ENCODE results near the gene TSNAX. TPM values are rescaled to one million over a fixed set of nuclear protein-coding genes. Genes with fewer than 3 reads are reported as not detected.

Gene TSNAX
- total RNA-seq, 1 donor from 2014 or later, result 61.0 TPM

- no peak for DNase-seq (ENCODE audit: low spot score)
- Mint-ChIP-seq H3K36me3 (no peaks in the 10 kb centered on the region), H3K9me3 (no peaks in the 10 kb centered on the region), H3K4me3 (no peak overlapping the region), H3K27ac (no peak overlapping the region), H3K27me3 (ENCODE audit: insufficient read depth, low read depth) (peaks cover 2% of the 10 kb centered on the region), H3K4me1 (peaks cover 7% of the 10 kb centered on the region)
- no peaks in the 10 kb centered on the region for H3K27me3 ChIP-seq
- H3K4me1 ChIP-seq, result peaks cover 5% of the 10 kb centered on the region
- no peak overlapping the region for H3K4me3 ChIP-seq
- no peaks in the 10 kb centered on the region for H3F3A ChIP-seq (ENCODE audit: low read depth)
- TF ChIP-seq EZH2 (IDR thresholded peaks at IDR 0.05) (no peak), EZH2phosphoT487 (IDR thresholded peaks at IDR 0.05) (no peak)
- TF ChIP-seq, protein P1, sequence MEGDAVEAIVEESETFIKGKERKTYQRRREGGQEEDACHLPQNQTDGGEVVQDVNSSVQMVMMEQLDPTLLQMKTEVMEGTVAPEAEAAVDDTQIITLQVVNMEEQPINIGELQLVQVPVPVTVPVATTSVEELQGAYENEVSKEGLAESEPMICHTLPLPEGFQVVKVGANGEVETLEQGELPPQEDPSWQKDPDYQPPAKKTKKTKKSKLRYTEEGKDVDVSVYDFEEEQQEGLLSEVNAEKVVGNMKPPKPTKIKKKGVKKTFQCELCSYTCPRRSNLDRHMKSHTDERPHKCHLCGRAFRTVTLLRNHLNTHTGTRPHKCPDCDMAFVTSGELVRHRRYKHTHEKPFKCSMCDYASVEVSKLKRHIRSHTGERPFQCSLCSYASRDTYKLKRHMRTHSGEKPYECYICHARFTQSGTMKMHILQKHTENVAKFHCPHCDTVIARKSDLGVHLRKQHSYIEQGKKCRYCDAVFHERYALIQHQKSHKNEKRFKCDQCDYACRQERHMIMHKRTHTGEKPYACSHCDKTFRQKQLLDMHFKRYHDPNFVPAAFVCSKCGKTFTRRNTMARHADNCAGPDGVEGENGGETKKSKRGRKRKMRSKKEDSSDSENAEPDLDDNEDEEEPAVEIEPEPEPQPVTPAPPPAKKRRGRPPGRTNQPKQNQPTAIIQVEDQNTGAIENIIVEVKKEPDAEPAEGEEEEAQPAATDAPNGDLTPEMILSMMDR (IDR thresholded peaks at IDR 0.05), result no peak
- H3K36me3 ChIP-seq, result no peaks in the 10 kb centered on the region
- no peak overlapping the region for H3K4me2 ChIP-seq
- no peak overlapping the region for H3K27ac ChIP-seq
- no peak overlapping the region for H3K9ac ChIP-seq
- H3K9me3 ChIP-seq (ENCODE audit: low read depth), result no peaks in the 10 kb centered on the region
- H3K79me2 ChIP-seq (ENCODE audit: low read depth), result no peaks in the 10 kb centered on the region
- H4K20me1 ChIP-seq (ENCODE audit: low read depth), result no peaks in the 10 kb centered on the region
- no peak overlapping the region for H2AFZ ChIP-seq (replicated peaks)
Observed at GRCh38 chr1:231515748-231516147, 12.7 kb upstream of the TSNAX start.

DNA sequence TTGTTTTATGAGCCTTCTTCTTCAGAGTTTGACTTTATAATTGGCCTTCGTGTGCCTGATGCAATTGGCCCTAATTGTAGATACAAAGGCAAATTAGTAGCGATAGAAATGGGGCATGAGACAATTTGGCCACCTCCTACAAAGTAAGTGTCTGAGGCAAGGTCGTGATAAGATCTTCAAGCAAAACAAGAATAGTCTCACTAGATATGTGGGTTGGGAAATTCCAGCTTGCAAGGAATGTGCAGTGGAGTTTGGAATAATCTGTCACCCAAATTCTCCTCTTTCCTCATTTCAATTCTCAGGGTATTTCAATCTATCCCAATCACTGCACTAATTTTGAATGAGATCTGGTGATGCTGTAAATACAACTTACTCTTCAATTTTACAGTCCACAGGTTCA, 11.4 kb upstream of the TSNAX start:
- no peak for DNase-seq (ENCODE audit: low spot score)
- H2AFZ ChIP-seq (replicated peaks), result no peak overlapping the region
- H3K4me1 Mint-ChIP-seq, result peaks cover 7% of the 10 kb centered on the region
- peaks cover 5% of the 10 kb centered on the region for H3K4me1 ChIP-seq
- no peaks in the 10 kb centered on the region for H3K36me3 Mint-ChIP-seq
- no peak overlapping the region for H3K4me2 ChIP-seq
- no peaks in the 10 kb centered on the region for H3K9me3 Mint-ChIP-seq
- H3K9ac ChIP-seq, result no peak overlapping the region
- H3K27me3 Mint-ChIP-seq (ENCODE audit: insufficient read depth, low read depth), result no peaks in the 10 kb centered on the region
- H4K20me1 ChIP-seq (ENCODE audit: low read depth), result no peaks in the 10 kb centered on the region
- no peak overlapping the region for H3K4me3 Mint-ChIP-seq
- H3K27ac Mint-ChIP-seq, result no peak overlapping the region
- H3F3A ChIP-seq (ENCODE audit: low read depth), result no peaks in the 10 kb centered on the region
- H3K9me3 ChIP-seq (ENCODE audit: low read depth), result no peaks in the 10 kb centered on the region
- no peaks in the 10 kb centered on the region for H3K27me3 ChIP-seq
- no peak overlapping the region for H3K4me3 ChIP-seq
- no peak overlapping the region for H3K27ac ChIP-seq
- H3K79me2 ChIP-seq (ENCODE audit: low read depth), result no peaks in the 10 kb centered on the region
- H3K36me3 ChIP-seq, result no peaks in the 10 kb centered on the region
- TF ChIP-seq EZH2 (IDR thresholded peaks at IDR 0.05) (no peak), EZH2phosphoT487 (IDR thresholded peaks at IDR 0.05) (no peak)
- TF ChIP-seq, protein P1 (IDR thresholded peaks at IDR 0.05), result no peak

GRCh38 chr1:231518485-231519034, 9.9 kb upstream of the TSNAX start:
- H3K27ac Mint-ChIP-seq, result no peak overlapping the region
- no peaks in the 10 kb centered on the region for H3K27me3 ChIP-seq
- no peaks in the 10 kb centered on the region for H3K27me3 Mint-ChIP-seq (ENCODE audit: insufficient read depth, low read depth)
- H3K27ac ChIP-seq, result no peak overlapping the region
- H2AFZ ChIP-seq (replicated peaks), result no peak overlapping the region
- H3K9ac ChIP-seq, result no peak overlapping the region
- no peaks in the 10 kb centered on the region for H3K9me3 Mint-ChIP-seq
- H3K9me3 ChIP-seq (ENCODE audit: low read depth), result no peaks in the 10 kb centered on the region
- no peaks in the 10 kb centered on the region for H4K20me1 ChIP-seq (ENCODE audit: low read depth)
- H3K4me3 Mint-ChIP-seq, result no peak overlapping the region
- TF ChIP-seq, protein P1 (IDR thresholded peaks at IDR 0.05), result no peak
- TF ChIP-seq EZH2 (IDR thresholded peaks at IDR 0.05), result no peak
- no peak for TF ChIP-seq EZH2phosphoT487 (IDR thresholded peaks at IDR 0.05)
- H3K4me3 ChIP-seq, result no peak overlapping the region
- peaks cover 5% of the 10 kb centered on the region for H3K4me1 ChIP-seq
- no peak overlapping the region for H3K4me2 ChIP-seq
- no peaks in the 10 kb centered on the region for H3K79me2 ChIP-seq (ENCODE audit: low read depth)
- H3K36me3 ChIP-seq, result no peaks in the 10 kb centered on the region
- H3F3A ChIP-seq (ENCODE audit: low read depth), result no peaks in the 10 kb centered on the region
- peaks cover 7% of the 10 kb centered on the region for H3K4me1 Mint-ChIP-seq
- no peaks in the 10 kb centered on the region for H3K36me3 Mint-ChIP-seq
- peak; percentile 29 for DNase-seq (ENCODE audit: low spot score)
